ENCODE data around the gene CNOT4.

The CNOT4 gene

GRCh38 chr7:135537905-135538304, 28.0 kb upstream of the CNOT4 start:
- Histone ChIP-seq H3K9me3 (ENCODE audit: control insufficient read depth in 2 of 2, low read length in 2 of 2) (no peaks in the 10 kb centered on the region), H3K27ac (ENCODE audit: low read length) (no peak overlapping the region), H3K9ac (ENCODE audit: low read length in 2 of 2) (no peak overlapping the region), H3K4me1 (ENCODE audit: control insufficient read depth, insufficient read depth, low read length) (no peaks in the 10 kb centered on the region), H3K36me3 (ENCODE audit: control insufficient read depth in 2 of 2, insufficient read depth in 2 of 2, low read length in 2 of 2) (no peaks in the 10 kb centered on the region), H3K4me3 (ENCODE audit: low read length in 2 of 2) (no peak overlapping the region), H3K27me3 (ENCODE audit: control insufficient read depth in 1 of 2, insufficient read depth in 2 of 2, low read length in 2 of 2) (no peaks in the 10 kb centered on the region)

- Histone ChIP-seq H3K4me1 (ENCODE audit: control insufficient read depth, insufficient read depth, low read length) (no peaks in the 10 kb centered on the region), H3K9me3 (ENCODE audit: control insufficient read depth in 2 of 2, low read length in 2 of 2) (no peaks in the 10 kb centered on the region), H3K4me3 (ENCODE audit: low read length in 2 of 2) (no peak overlapping the region), H3K27ac (ENCODE audit: low read length) (no peak overlapping the region), H3K27me3 (ENCODE audit: control insufficient read depth in 1 of 2, insufficient read depth in 2 of 2, low read length in 2 of 2) (no peaks in the 10 kb centered on the region), H3K9ac (ENCODE audit: low read length in 2 of 2) (no peak overlapping the region), H3K36me3 (ENCODE audit: control insufficient read depth in 2 of 2, insufficient read depth in 2 of 2, low read length in 2 of 2) (no peaks in the 10 kb centered on the region)
Measured at GRCh38 chr7:135537453-135537852, 27.6 kb upstream of the CNOT4 start.

- H3K9ac ChIP-seq (ENCODE audit: low read length in 2 of 2): no peak overlapping the region
- H3K9me3 ChIP-seq (ENCODE audit: control insufficient read depth in 2 of 2, low read length in 2 of 2): no peaks in the 10 kb centered on the region
- H3K27me3 ChIP-seq (ENCODE audit: control insufficient read depth in 1 of 2, insufficient read depth in 2 of 2, low read length in 2 of 2): no peaks in the 10 kb centered on the region
- H3K4me1 ChIP-seq (ENCODE audit: control insufficient read depth, insufficient read depth, low read length): no peaks in the 10 kb centered on the region
- H3K27ac ChIP-seq (ENCODE audit: low read length): no peak overlapping the region
- H3K36me3 ChIP-seq (ENCODE audit: control insufficient read depth in 2 of 2, insufficient read depth in 2 of 2, low read length in 2 of 2): no peaks in the 10 kb centered on the region
- H3K4me3 ChIP-seq (ENCODE audit: low read length in 2 of 2): no peak overlapping the region
Measured at GRCh38 chr7:135536150-135536549, 26.2 kb upstream of the CNOT4 start.

- Histone ChIP-seq H3K9me3 (ENCODE audit: control insufficient read depth in 2 of 2, low read length in 2 of 2) (peaks cover 0 to 3% of the 10 kb centered on the region in 2 donors), H3K27ac (ENCODE audit: low read length) (no peak overlapping the region), H3K4me3 (ENCODE audit: low read length in 2 of 2) (no peak overlapping the region), H3K36me3 (ENCODE audit: control insufficient read depth in 2 of 2, insufficient read depth in 2 of 2, low read length in 2 of 2) (no peaks in the 10 kb centered on the region), H3K4me1 (ENCODE audit: control insufficient read depth, insufficient read depth, low read length) (no peaks in the 10 kb centered on the region), H3K27me3 (ENCODE audit: control insufficient read depth in 1 of 2, insufficient read depth in 2 of 2, low read length in 2 of 2) (no peaks in the 10 kb centered on the region), H3K9ac (ENCODE audit: low read length in 2 of 2) (no peak overlapping the region)
Measured at GRCh38 chr7:135527025-135527424, 17.1 kb upstream of the CNOT4 start.

- no peaks in the 10 kb centered on the region for H3K27me3 ChIP-seq (ENCODE audit: control insufficient read depth in 1 of 2, insufficient read depth in 2 of 2, low read length in 2 of 2)
- no peak overlapping the region for H3K27ac ChIP-seq (ENCODE audit: low read length)
- H3K9ac ChIP-seq (ENCODE audit: low read length in 2 of 2): no peak overlapping the region
- no peak overlapping the region for H3K4me3 ChIP-seq (ENCODE audit: low read length in 2 of 2)
- no peaks in the 10 kb centered on the region for H3K36me3 ChIP-seq (ENCODE audit: control insufficient read depth in 2 of 2, insufficient read depth in 2 of 2, low read length in 2 of 2)
- no peaks in the 10 kb centered on the region for H3K4me1 ChIP-seq (ENCODE audit: control insufficient read depth, insufficient read depth, low read length)
- peaks cover 0 to 3% of the 10 kb centered on the region in 2 donors for H3K9me3 ChIP-seq (ENCODE audit: control insufficient read depth in 2 of 2, low read length in 2 of 2)
Measured at GRCh38 chr7:135525426-135525825, 15.5 kb upstream of the CNOT4 start.

GRCh38 chr7:135523146-135523545, 13.2 kb upstream of the CNOT4 start:
- Histone ChIP-seq H3K4me1 (ENCODE audit: control insufficient read depth, insufficient read depth, low read length) (no peaks in the 10 kb centered on the region), H3K27ac (ENCODE audit: low read length) (no peak overlapping the region), H3K36me3 (ENCODE audit: control insufficient read depth in 2 of 2, insufficient read depth in 2 of 2, low read length in 2 of 2) (no peaks in the 10 kb centered on the region), H3K4me3 (ENCODE audit: low read length in 2 of 2) (no peak overlapping the region), H3K9me3 (ENCODE audit: control insufficient read depth in 2 of 2, low read length in 2 of 2) (no peaks in the 10 kb centered on the region), H3K9ac (ENCODE audit: low read length in 2 of 2) (no peak overlapping the region), H3K27me3 (ENCODE audit: control insufficient read depth in 1 of 2, insufficient read depth in 2 of 2, low read length in 2 of 2) (no peaks in the 10 kb centered on the region)

GRCh38 chr7:135522509-135522908, 12.6 kb upstream of the CNOT4 start:
- Histone ChIP-seq H3K9me3 (ENCODE audit: control insufficient read depth in 2 of 2, low read length in 2 of 2) (no peaks in the 10 kb centered on the region), H3K36me3 (ENCODE audit: control insufficient read depth in 2 of 2, insufficient read depth in 2 of 2, low read length in 2 of 2) (no peaks in the 10 kb centered on the region), H3K27me3 (ENCODE audit: control insufficient read depth in 1 of 2, insufficient read depth in 2 of 2, low read length in 2 of 2) (no peaks in the 10 kb centered on the region), H3K27ac (ENCODE audit: low read length) (no peak overlapping the region), H3K9ac (ENCODE audit: low read length in 2 of 2) (no peak overlapping the region), H3K4me1 (ENCODE audit: control insufficient read depth, insufficient read depth, low read length) (no peaks in the 10 kb centered on the region), H3K4me3 (ENCODE audit: low read length in 2 of 2) (no peak overlapping the region)

GRCh38 chr7:135519871-135520270, 10.0 kb upstream of the CNOT4 start:
- Histone ChIP-seq H3K27ac (ENCODE audit: low read length) (no peak overlapping the region), H3K27me3 (ENCODE audit: control insufficient read depth in 1 of 2, insufficient read depth in 2 of 2, low read length in 2 of 2) (no peaks in the 10 kb centered on the region), H3K9me3 (ENCODE audit: control insufficient read depth in 2 of 2, low read length in 2 of 2) (no peaks in the 10 kb centered on the region), H3K4me1 (ENCODE audit: control insufficient read depth, insufficient read depth, low read length) (no peaks in the 10 kb centered on the region), H3K36me3 (ENCODE audit: control insufficient read depth in 2 of 2, insufficient read depth in 2 of 2, low read length in 2 of 2) (no peaks in the 10 kb centered on the region), H3K4me3 (ENCODE audit: low read length in 2 of 2) (no peak overlapping the region), H3K9ac (ENCODE audit: low read length in 2 of 2) (no peak overlapping the region)

GRCh38 chr7:135519233-135519688, 9.4 kb upstream of the CNOT4 start:
- Histone ChIP-seq H3K27me3 (ENCODE audit: control insufficient read depth in 1 of 2, insufficient read depth in 2 of 2, low read length in 2 of 2) (no peaks in the 10 kb centered on the region), H3K36me3 (ENCODE audit: control insufficient read depth in 2 of 2, insufficient read depth in 2 of 2, low read length in 2 of 2) (no peaks in the 10 kb centered on the region), H3K4me1 (ENCODE audit: control insufficient read depth, insufficient read depth, low read length) (no peaks in the 10 kb centered on the region), H3K4me3 (ENCODE audit: low read length in 2 of 2) (no peak overlapping the region), H3K27ac (ENCODE audit: low read length) (no peak overlapping the region), H3K9ac (ENCODE audit: low read length in 2 of 2) (no peak overlapping the region), H3K9me3 (ENCODE audit: control insufficient read depth in 2 of 2, low read length in 2 of 2) (no peaks in the 10 kb centered on the region)

GRCh38 chr7:135518748-135519147, 8.8 kb upstream of the CNOT4 start:
- Histone ChIP-seq H3K27me3 (ENCODE audit: control insufficient read depth in 1 of 2, insufficient read depth in 2 of 2, low read length in 2 of 2) (no peaks in the 10 kb centered on the region), H3K4me1 (ENCODE audit: control insufficient read depth, insufficient read depth, low read length) (no peaks in the 10 kb centered on the region), H3K27ac (ENCODE audit: low read length) (no peak overlapping the region), H3K4me3 (ENCODE audit: low read length in 2 of 2) (no peak overlapping the region), H3K9me3 (ENCODE audit: control insufficient read depth in 2 of 2, low read length in 2 of 2) (no peaks in the 10 kb centered on the region), H3K9ac (ENCODE audit: low read length in 2 of 2) (no peak overlapping the region), H3K36me3 (ENCODE audit: control insufficient read depth in 2 of 2, insufficient read depth in 2 of 2, low read length in 2 of 2) (no peaks in the 10 kb centered on the region)

- Histone ChIP-seq H3K9me3 (ENCODE audit: control insufficient read depth in 2 of 2, low read length in 2 of 2) (no peaks in the 10 kb centered on the region), H3K27me3 (ENCODE audit: control insufficient read depth in 1 of 2, insufficient read depth in 2 of 2, low read length in 2 of 2) (no peaks in the 10 kb centered on the region), H3K27ac (ENCODE audit: low read length) (no peak overlapping the region), H3K9ac (ENCODE audit: low read length in 2 of 2) (no peak overlapping the region), H3K36me3 (ENCODE audit: control insufficient read depth in 2 of 2, insufficient read depth in 2 of 2, low read length in 2 of 2) (no peaks in the 10 kb centered on the region), H3K4me1 (ENCODE audit: control insufficient read depth, insufficient read depth, low read length) (no peaks in the 10 kb centered on the region), H3K4me3 (ENCODE audit: low read length in 2 of 2) (no peak overlapping the region)
Measured at GRCh38 chr7:135517060-135517459, 7.2 kb upstream of the CNOT4 start.

All from stomach smooth muscle (tissue), 2 donors.